Skeletal muscle tissue (tissue), 4 donors: ENCODE data around the gene ZNF860. TPM values are rescaled to one million over a fixed set of nuclear protein-coding genes. Genes with fewer than 3 reads are reported as not detected.

ENCODE experiments used
- H3K27ac ChIP-seq: one replicate; pipeline ENCODE4 v1.7.0; 2013; ENCODE audit warnings: mild to moderate bottlenecking, low read depth, low read length, inconsistent platforms
- H3K27me3 ChIP-seq, 3 donors: one replicate each; pipeline ENCODE4 v1.7.0; 2013; ENCODE audit warnings: low read length in 3 of 3; ENCODE audit not compliant: control insufficient read depth in 3 of 3, insufficient read depth in 3 of 3
- H3K36me3 ChIP-seq, 3 donors: one replicate each; pipeline ENCODE4 v1.7.0; 2013; ENCODE audit warnings: low read length in 3 of 3; ENCODE audit not compliant: control insufficient read depth in 3 of 3, insufficient read depth in 3 of 3
- H3K4me1 ChIP-seq, 3 donors: one replicate each; pipeline ENCODE4 v1.7.0; 2013; ENCODE audit warnings: low read length in 3 of 3, mild to moderate bottlenecking in 3 of 3; ENCODE audit not compliant: control insufficient read depth in 3 of 3, insufficient read depth in 3 of 3
- H3K4me3 ChIP-seq, 3 donors: one replicate each; pipeline ENCODE4 v1.7.0; 2013; ENCODE audit warnings: low read length in 3 of 3
- H3K9ac ChIP-seq, 3 donors: one replicate each; pipeline ENCODE4 v1.7.0; 2013; ENCODE audit warnings: low read length in 3 of 3, mild to moderate bottlenecking in 3 of 3, moderate library complexity in 2 of 3, low read depth in 1 of 3
- H3K9me3 ChIP-seq, 3 donors: one replicate each; pipeline ENCODE4 v1.7.0; 2013; ENCODE audit warnings: low read length in 3 of 3; ENCODE audit not compliant: control insufficient read depth in 3 of 3
- total RNA-seq: library from RNA; depleted of rRNA; stranded (reverse); fragments of >200 nt; gene quantifications from one replicate; pipeline ENCODE4 v1.2.3, GENCODE V29; 2014
- donor health status: Osteomylitis.

Gene ZNF860
- total RNA-seq, 1 donor from 2014 or later: under 0.01 TPM

DNA sequence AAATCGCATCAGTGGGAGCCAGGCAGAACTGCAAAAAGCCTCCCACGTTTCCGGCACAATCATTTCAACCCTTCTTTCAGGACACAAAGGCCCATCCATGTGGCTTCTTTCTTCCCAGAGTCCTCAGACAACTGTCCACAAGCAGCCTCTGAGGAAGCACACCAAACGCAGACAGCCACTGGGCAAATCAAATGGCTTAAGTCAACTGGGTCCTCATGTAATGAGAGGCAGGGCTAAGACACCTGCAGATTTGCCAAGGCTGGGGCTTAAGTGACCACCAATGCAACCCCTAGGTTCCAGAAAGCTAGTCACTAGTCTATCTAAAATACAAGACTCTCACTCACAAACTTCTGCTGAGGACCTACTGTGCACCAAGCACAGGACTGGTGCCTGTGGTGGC, 8.5 kb upstream of the ZNF860 start:
- Histone ChIP-seq H3K9ac (no peak overlapping the region), H3K4me1 (peaks cover 7 to 11% (median 8%) of the 10 kb centered on the region in 3 donors), H3K27ac (peak overlapping the region; percentile 16), H3K4me3 (no peak overlapping the region), H3K9me3 (no peaks in the 10 kb centered on the region), H3K27me3 (peaks cover 0 to 4% (median 0%) of the 10 kb centered on the region in 3 donors), H3K36me3 (no peaks in the 10 kb centered on the region)

DNA sequence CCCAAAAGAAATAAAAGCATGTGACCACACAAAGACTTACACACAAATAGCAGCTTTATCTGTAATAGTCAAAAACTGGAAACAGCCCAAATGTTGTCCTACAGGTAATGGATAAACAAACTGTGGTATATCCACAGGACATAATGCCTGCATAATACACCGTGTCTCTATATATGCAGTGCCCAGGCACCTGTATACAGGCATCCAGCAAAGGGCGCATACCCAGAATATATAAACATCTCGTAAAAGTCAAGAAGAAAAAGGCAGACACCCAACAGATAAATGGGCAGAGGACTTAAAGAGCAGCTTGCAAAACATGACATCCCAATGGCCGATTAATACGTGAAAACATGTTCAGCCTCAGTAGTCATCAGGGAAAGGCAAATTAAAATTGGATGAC, 7.7 kb upstream of the ZNF860 start:
- H3K27me3 ChIP-seq: peaks cover 0 to 4% (median 0%) of the 10 kb centered on the region in 3 donors
- H3K4me3 ChIP-seq: no peak overlapping the region
- H3K4me1 ChIP-seq: peaks cover 7 to 10% (median 8%) of the 10 kb centered on the region in 3 donors
- peak overlapping the region; percentile 16 for H3K27ac ChIP-seq
- H3K9me3 ChIP-seq: no peaks in the 10 kb centered on the region
- no peak overlapping the region for H3K9ac ChIP-seq
- H3K36me3 ChIP-seq: no peaks in the 10 kb centered on the region

DNA sequence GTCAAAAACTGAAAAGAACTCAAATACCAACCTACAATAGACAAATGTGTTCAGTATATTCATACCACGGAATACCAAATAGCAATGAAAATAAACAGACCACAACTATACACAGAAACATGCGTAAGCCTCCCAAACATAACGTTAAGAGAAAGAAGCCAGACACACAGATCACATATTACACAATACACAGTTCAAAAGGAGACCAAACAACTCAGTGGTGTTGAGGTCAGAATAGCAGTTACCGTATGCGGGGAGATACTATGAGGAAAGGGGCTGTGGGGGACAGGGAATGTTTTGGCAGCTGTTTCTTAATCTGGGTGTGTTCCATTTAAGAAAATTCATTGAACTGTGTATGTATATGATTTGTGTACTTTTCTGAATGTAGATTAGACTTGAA, 7.1 kb upstream of the ZNF860 start:
- Histone ChIP-seq H3K27ac (no peak overlapping the region), H3K9ac (no peak overlapping the region), H3K4me3 (no peak overlapping the region), H3K9me3 (no peaks in the 10 kb centered on the region), H3K27me3 (peaks cover 0 to 4% (median 0%) of the 10 kb centered on the region in 3 donors), H3K4me1 (peaks cover 4 to 7% (median 4%) of the 10 kb centered on the region in 3 donors), H3K36me3 (no peaks in the 10 kb centered on the region)

DNA sequence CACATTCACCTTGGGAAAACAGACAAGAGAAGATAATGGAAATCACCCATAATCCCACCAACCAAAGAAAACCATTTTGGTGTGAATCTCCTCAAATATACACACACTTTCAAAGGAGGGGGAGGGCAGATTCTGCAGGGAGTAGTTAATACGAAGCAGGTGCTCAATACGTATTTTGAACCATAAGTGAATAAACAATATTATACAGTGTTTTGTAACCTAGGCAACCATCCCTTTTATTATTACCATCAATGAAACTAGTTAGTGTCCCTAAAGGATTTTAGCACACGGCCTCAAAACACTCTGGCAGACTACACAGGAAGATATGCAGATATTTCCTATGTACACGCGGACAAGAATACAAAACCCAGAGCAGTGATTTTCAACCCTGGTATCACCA, 6.6 kb upstream of the ZNF860 start:
- no peak overlapping the region for H3K27ac ChIP-seq

DNA sequence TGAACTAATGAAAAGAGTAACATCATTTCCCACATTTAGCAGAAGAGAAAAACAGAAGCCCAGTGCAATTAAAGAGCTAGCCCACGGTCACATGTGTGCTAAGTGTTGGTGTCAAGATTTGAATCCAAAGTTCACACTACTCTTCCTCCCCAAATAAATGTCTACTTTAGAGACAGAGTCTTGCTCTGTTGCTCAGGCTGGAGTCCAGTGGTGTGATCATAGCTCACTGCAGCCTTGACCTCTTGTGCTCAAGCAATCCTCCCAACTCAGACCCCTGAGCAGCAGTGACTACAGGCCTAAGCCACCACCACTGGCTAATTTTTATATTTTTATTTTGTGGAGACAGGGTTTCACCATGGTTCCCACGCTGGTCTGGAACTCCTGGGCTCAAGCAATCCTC, 5.2 kb upstream of the ZNF860 start:
- Histone ChIP-seq H3K4me1 (peaks cover 8 to 12% (median 11%) of the 10 kb centered on the region in 3 donors), H3K4me3 (no peak overlapping the region), H3K36me3 (no peaks in the 10 kb centered on the region), H3K27ac (no peak overlapping the region), H3K27me3 (peaks cover 0 to 4% (median 0%) of the 10 kb centered on the region in 3 donors), H3K9ac (no peak overlapping the region), H3K9me3 (no peaks in the 10 kb centered on the region)

More for the DNA sequence above, 6.6 kb upstream of the ZNF860 start:
- no peaks in the 10 kb centered on the region for H3K9me3 ChIP-seq
- H3K27me3 ChIP-seq: peaks cover 0 to 4% (median 0%) of the 10 kb centered on the region in 3 donors
- H3K4me3 ChIP-seq: no peak overlapping the region
- H3K9ac ChIP-seq: no peak overlapping the region
- H3K36me3 ChIP-seq: no peaks in the 10 kb centered on the region
- H3K4me1 ChIP-seq: peaks cover 4 to 7% (median 7%) of the 10 kb centered on the region in 3 donors

DNA sequence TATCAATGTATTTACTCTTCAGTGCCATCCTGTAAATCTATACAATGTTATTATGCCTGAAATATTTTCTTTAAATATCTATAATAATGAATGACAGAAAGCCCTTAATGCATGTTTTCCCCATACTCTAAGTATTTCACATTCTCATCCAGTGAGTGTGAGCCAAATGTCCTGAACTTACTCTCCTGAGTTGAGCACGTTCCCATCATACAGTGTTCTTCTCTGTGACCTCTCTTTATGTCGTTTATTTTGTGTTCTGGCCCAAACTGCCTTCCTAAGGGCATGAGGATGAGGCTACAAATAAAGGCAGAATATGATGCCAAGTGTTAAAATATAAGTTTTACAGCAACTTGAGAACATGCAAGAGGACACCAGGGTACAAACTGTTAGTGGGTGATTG, 3.8 kb upstream of the ZNF860 start:
- no peak overlapping the region for H3K9ac ChIP-seq
- H3K36me3 ChIP-seq: no peaks in the 10 kb centered on the region

DNA sequence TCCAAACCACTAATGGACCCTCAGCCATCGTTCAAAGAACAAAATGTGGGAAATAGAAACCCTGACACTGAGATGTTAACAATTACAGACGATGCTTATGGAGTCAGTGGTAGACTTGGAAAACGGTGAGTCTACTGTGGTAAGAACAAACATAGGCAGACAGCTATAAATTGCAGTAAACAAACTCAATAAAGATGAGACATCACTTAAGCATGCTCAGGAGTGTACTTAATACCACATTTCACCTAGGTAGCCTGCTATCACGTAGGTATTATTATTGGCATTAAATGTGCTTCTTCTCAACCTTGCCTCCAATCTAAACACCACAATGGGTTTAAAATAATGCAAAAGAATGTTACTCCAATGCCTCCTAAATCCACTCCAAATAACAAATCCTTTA, 3.0 kb upstream of the ZNF860 start:
- Histone ChIP-seq H3K4me3 (no peak overlapping the region), H3K9ac (no peak overlapping the region), H3K36me3 (no peaks in the 10 kb centered on the region), H3K27ac (no peak overlapping the region), H3K27me3 (peaks cover 0 to 4% (median 0%) of the 10 kb centered on the region in 3 donors), H3K9me3 (no peaks in the 10 kb centered on the region), H3K4me1 (peaks cover 8 to 17% (median 14%) of the 10 kb centered on the region in 3 donors)

More for the DNA sequence above, 3.8 kb upstream of the ZNF860 start:
- Histone ChIP-seq H3K4me1 (peaks cover 8 to 17% (median 17%) of the 10 kb centered on the region in 3 donors), H3K9me3 (no peaks in the 10 kb centered on the region), H3K27me3 (peaks cover 0 to 4% (median 0%) of the 10 kb centered on the region in 3 donors), H3K27ac (no peak overlapping the region), H3K4me3 (no peak overlapping the region)

DNA sequence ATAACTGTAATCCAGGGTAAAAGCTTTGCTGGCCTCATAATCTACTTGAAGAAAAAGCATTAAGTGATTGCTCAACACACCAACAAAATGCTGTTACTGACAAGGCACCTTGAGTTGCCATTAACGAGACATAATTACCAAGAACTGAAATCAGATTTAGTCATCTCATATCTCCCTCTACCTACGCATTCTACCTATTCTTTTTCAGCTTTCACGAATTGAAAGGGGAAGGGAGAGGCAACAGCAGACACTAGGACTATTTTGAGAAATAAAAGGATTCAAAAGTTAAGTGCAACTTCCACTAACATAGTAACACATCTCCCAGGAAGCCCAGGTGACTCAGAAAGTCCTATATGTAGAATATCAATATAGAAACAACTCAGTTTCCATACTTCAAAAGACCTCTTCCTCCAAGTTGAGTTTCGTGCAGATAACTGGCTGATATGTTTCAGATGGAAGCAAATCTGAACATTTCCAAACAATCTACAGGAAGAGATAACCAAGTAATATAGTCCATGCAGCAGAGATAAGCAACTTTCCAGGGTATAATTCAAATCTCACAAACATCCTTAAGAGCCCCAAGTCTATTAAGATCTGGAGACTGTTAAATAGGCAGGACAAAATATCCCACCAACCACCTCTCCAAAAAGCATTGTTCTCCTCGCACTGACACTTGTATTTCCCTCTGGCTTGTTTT, 2.4 kb upstream of the ZNF860 start:
- no peak overlapping the region for H3K9ac ChIP-seq
- no peaks in the 10 kb centered on the region for H3K9me3 ChIP-seq
- no peak overlapping the region for H3K27ac ChIP-seq
- H3K27me3 ChIP-seq: peaks cover 0 to 4% (median 0%) of the 10 kb centered on the region in 3 donors
- no peaks in the 10 kb centered on the region for H3K36me3 ChIP-seq
- peak overlapping the region in 1 of 3 donors; percentile 34 for H3K4me3 ChIP-seq
- H3K4me1 ChIP-seq: peaks cover 8 to 17% (median 14%) of the 10 kb centered on the region in 3 donors

DNA sequence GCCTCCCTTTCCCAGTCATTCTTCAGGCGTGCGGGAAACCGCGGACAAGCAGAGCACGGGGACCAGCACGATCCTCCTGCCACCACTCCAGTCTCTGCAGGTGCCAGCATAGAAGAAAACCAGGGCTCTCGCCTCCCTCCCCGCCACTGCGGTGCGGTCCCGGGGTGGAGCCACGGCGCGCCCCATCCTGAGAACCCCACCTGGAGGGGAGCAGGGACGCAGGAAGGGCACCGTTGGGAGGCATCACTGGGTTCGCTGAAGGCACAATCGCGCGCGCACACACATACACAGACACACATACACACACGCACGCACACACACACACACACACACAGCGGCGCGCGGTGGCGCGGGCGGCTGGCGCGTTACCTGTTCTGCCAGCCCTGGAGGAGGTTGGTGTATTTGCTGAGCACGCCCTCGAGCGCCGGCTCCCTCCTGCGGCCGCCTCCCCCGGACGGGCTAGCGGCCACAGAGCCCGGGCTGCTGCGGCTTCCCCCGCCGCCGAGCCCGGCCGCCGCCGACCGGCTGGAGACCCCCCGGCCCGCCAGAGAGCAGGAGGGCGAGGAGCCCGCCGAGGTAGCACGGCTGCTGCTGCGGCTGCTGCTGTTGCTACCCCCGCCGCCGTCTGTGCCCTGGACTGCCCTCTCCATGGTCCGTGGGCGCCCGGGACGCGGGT, 882 bp upstream of the ZNF860 start:
- Histone ChIP-seq H3K27ac (peak overlapping the region; percentile 75), H3K9ac (peak overlapping the region; percentile 74 to 84 (median 77)), H3K4me3 (peak overlapping the region; percentile 79 to 93 (median 88)), H3K4me1 (peaks cover 8 to 14% (median 14%) of the 10 kb centered on the region in 3 donors), H3K36me3 (no peaks in the 10 kb centered on the region), H3K9me3 (no peaks in the 10 kb centered on the region), H3K27me3 (peaks cover 0 to 4% (median 0%) of the 10 kb centered on the region in 3 donors)

DNA sequence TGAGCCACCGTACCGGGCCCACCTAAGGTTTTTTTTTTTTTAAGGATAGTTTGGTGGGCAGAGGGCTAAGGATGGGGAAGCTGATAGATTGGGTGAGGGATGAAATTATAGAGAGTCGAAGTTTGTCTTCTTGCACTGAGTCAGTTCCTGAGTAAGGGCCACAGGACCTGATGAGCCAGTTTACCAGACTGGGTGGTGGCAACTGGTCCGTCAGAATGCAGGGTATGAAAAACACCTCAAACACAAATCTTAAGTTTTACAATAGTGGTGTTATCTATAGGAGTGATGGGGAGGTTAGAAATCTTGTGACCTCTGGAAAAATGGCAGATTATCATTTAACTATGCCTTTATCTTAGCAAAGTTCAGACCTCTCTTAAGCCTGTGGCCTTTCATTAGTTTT, 2.8 kb downstream of the ZNF860 start:
- no peaks in the 10 kb centered on the region for H3K27me3 ChIP-seq
- no peak overlapping the region for H3K9ac ChIP-seq
- no peak overlapping the region for H3K4me3 ChIP-seq
- H3K4me1 ChIP-seq: peaks cover 8 to 14% (median 14%) of the 10 kb centered on the region in 3 donors
- H3K9me3 ChIP-seq: peaks cover 0 to 4% (median 3%) of the 10 kb centered on the region in 3 donors
- no peak overlapping the region for H3K27ac ChIP-seq
- H3K36me3 ChIP-seq: no peaks in the 10 kb centered on the region
